Hematopoietic multipotent progenitor cell treated with erythropoietin and hydrocortisone succinate and interleukin-3 and kit ligand, for 17 days (in vitro differentiated cells): ENCODE data around the gene SKAP2.

Source experiments
- DNase-seq: peaks from one replicate; pipeline ENCODE4 v3.0.0-alpha.2; 2015; ENCODE audit warnings: low spot score

SKAP2 gene

GRCh38 chr7:26759108-26759507 lies 105.3 kb downstream of the SKAP2 start:
- no peak for DNase-seq

GRCh38 chr7:26743205-26743604 lies 121.2 kb downstream of the SKAP2 start:
- no peak for DNase-seq

GRCh38 chr7:26735976-26736600 lies 128.3 kb downstream of the SKAP2 start:
- no peak for DNase-seq

- DNase-seq: no peak
Observed at GRCh38 chr7:26729150-26729775, 135.1 kb downstream of the SKAP2 start.

GRCh38 chr7:26726051-26726450 lies 138.3 kb downstream of the SKAP2 start:
- DNase-seq: no peak

- DNase-seq: no peak
Observed at GRCh38 chr7:26724795-26725194, 139.6 kb downstream of the SKAP2 start.

- DNase-seq: no peak
Observed at GRCh38 chr7:26723129-26723528, 141.3 kb downstream of the SKAP2 start.

GRCh38 chr7:26721450-26721849 lies 142.9 kb downstream of the SKAP2 start:
- no peak for DNase-seq

GRCh38 chr7:26718063-26718462 lies 146.3 kb downstream of the SKAP2 start:
- DNase-seq: no peak

GRCh38 chr7:26714438-26714837 lies 150.0 kb downstream of the SKAP2 start:
- DNase-seq: no peak

- no peak for DNase-seq
Observed at GRCh38 chr7:26714006-26714405, 150.4 kb downstream of the SKAP2 start.

- DNase-seq: no peak
Observed at GRCh38 chr7:26709210-26709990, 155.0 kb downstream of the SKAP2 start.

GRCh38 chr7:26705567-26705966 lies 158.8 kb downstream of the SKAP2 start:
- DNase-seq: no peak

- no peak for DNase-seq
Observed at GRCh38 chr7:26704786-26705185, 159.6 kb downstream of the SKAP2 start.

GRCh38 chr7:26704036-26704435 lies 160.4 kb downstream of the SKAP2 start:
- no peak for DNase-seq

GRCh38 chr7:26700893-26701292 lies 163.5 kb downstream of the SKAP2 start:
- DNase-seq: no peak

GRCh38 chr7:26700386-26700785 lies 164.0 kb downstream of the SKAP2 start:
- no peak for DNase-seq

- no peak for DNase-seq
Observed at GRCh38 chr7:26699766-26700165, 164.6 kb downstream of the SKAP2 start.

GRCh38 chr7:26698806-26699205 lies 165.6 kb downstream of the SKAP2 start:
- no peak for DNase-seq

GRCh38 chr7:26698194-26698593 lies 166.2 kb downstream of the SKAP2 start:
- DNase-seq: no peak

- no peak for DNase-seq
Observed at GRCh38 chr7:26696978-26697377, 167.4 kb downstream of the SKAP2 start.

GRCh38 chr7:26696161-26696560 lies 168.2 kb downstream of the SKAP2 start:
- DNase-seq: no peak

GRCh38 chr7:26694713-26695112 lies 169.7 kb downstream of the SKAP2 start:
- no peak for DNase-seq
